Parathyroid adenoma (tissue), 2 donors: ENCODE results near the gene ZNF44.
A peak's percentile ranks its signal among the peaks of the same experiment; 100 is the strongest.

ENCODE experiments used
- H2AFZ ChIP-seq: fragments of 300-600 bp; sonication (generic); one replicate; pipeline ENCODE4 v1.7.0; 2017; ENCODE audit warnings: antibody characterized with exemption, mild to moderate bottlenecking
- H3K27ac ChIP-seq: fragments of 300-600 bp; sonication (generic); one replicate; pipeline ENCODE4 v1.7.0; 2017
- H3K27me3 ChIP-seq: fragments of 300-600 bp; sonication (generic); one replicate; pipeline ENCODE4 v1.7.0; 2017; ENCODE audit warnings: low read length; ENCODE audit not compliant: control insufficient read depth, insufficient read depth
- H3K36me3 ChIP-seq: fragments of 300-600 bp; sonication (generic); one replicate; pipeline ENCODE4 v1.7.0; 2017; ENCODE audit warnings: low read length; ENCODE audit not compliant: control insufficient read depth, insufficient read depth
- H3K4me1 ChIP-seq: fragments of 300-600 bp; sonication (generic); one replicate; pipeline ENCODE4 v1.7.0; 2017; ENCODE audit warnings: control low read depth
- H3K4me2 ChIP-seq: fragments of 300-600 bp; sonication (generic); one replicate; pipeline ENCODE4 v1.7.0; 2017; ENCODE audit warnings: low read length
- H3K4me3 ChIP-seq: fragments of 300-600 bp; sonication (generic); one replicate; pipeline ENCODE4 v1.7.0; 2017; ENCODE audit warnings: low read depth, low read length
- H3K79me2 ChIP-seq: fragments of 300-600 bp; sonication (generic); one replicate; pipeline ENCODE4 v1.7.0; 2017; ENCODE audit warnings: control low read depth
- H3K9ac ChIP-seq: fragments of 300-600 bp; sonication (generic); one replicate; pipeline ENCODE4 v1.7.0; 2017; ENCODE audit warnings: mild to moderate bottlenecking
- H3K9me3 ChIP-seq: fragments of 300-600 bp; sonication (generic); one replicate; pipeline ENCODE4 v1.7.0; 2017; ENCODE audit warnings: low read length; ENCODE audit not compliant: control insufficient read depth
- CTCF ChIP-seq: fragments of 300-600 bp; sonication (generic); IDR thresholded peaks from one replicate; pipeline ENCODE4 v1.7.0; 2017; ENCODE audit warnings: antibody characterized with exemption, mild to moderate bottlenecking
- donor health status: primary hyperparathyroidism.

Gene ZNF44

GRCh38 chr19:12294249-12295158 lies at the start of gene ZNF44:
ZNF44 (minus strand) TSS chr19:12294883; CDS start chr19:12294694, 189 bp downstream.
- peak within 1 kb of the TSS; percentile 62 for H3K4me2 ChIP-seq
- no peak for TF ChIP-seq CTCF
- no peaks in the 10 kb centered on the region for H3K27me3 ChIP-seq
- H3K27ac ChIP-seq = peak within 1 kb of the TSS; percentile 95
- H3K79me2 ChIP-seq = peaks cover 29% of the 10 kb centered on the region
- peak within 1 kb of the TSS; percentile 87 for H2AFZ ChIP-seq
- H3K4me1 ChIP-seq = peaks cover 6% of the 10 kb centered on the region
- H3K9me3 ChIP-seq = no peaks in the 10 kb centered on the region
- no peaks in the 10 kb centered on the region for H3K36me3 ChIP-seq
- H3K9ac ChIP-seq = peak within 1 kb of the TSS; percentile 96
- H3K4me3 ChIP-seq = peak within 1 kb of the TSS; percentile 96

GRCh38 chr19:12333162-12334159 lies 38.8 kb upstream of the ZNF44 start, which contains the start of gene ZNF563:
ZNF563 (minus strand) TSS chr19:12333633; CDS start chr19:12333482, 151 bp downstream.
- peak within 1 kb of the TSS; percentile 89 for H2AFZ ChIP-seq
- H3K36me3 ChIP-seq = no peaks in the 10 kb centered on the region
- H3K9ac ChIP-seq = no peak within 1 kb of the TSS
- H3K4me2 ChIP-seq = peak within 1 kb of the TSS; percentile 92
- no peaks in the 10 kb centered on the region for H3K9me3 ChIP-seq
- peaks cover 7% of the 10 kb centered on the region for H3K4me1 ChIP-seq
- H3K27me3 ChIP-seq = no peaks in the 10 kb centered on the region
- H3K79me2 ChIP-seq = no peaks in the 10 kb centered on the region
- H3K4me3 ChIP-seq = peak within 1 kb of the TSS; percentile 89
- H3K27ac ChIP-seq = peak within 1 kb of the TSS; percentile 70
- no peak for TF ChIP-seq CTCF

- H3K9ac ChIP-seq = no peak overlapping the region
Observed at GRCh38 chr19:12331211-12331941, 36.7 kb upstream of the ZNF44 start.

More at GRCh38 chr19:12331211-12331941, 36.7 kb upstream of the ZNF44 start:
- no peak overlapping the region for H3K4me2 ChIP-seq
- no peaks in the 10 kb centered on the region for H3K36me3 ChIP-seq
- H3K27ac ChIP-seq = no peak overlapping the region
- TF ChIP-seq CTCF = no peak
- H3K9me3 ChIP-seq = no peaks in the 10 kb centered on the region
- no peak overlapping the region for H2AFZ ChIP-seq
- no peaks in the 10 kb centered on the region for H3K27me3 ChIP-seq
- H3K4me1 ChIP-seq = peaks cover 7% of the 10 kb centered on the region
- H3K79me2 ChIP-seq = peaks cover 3% of the 10 kb centered on the region
- H3K4me3 ChIP-seq = no peak overlapping the region
